A673 (cell line): ENCODE data around the gene DNAH3.

Experiments used
- CTCF ChIP-seq: fragments of 300-800, 200-600 bp; sonication (generic); conservative IDR thresholded peaks from 2 replicates; pipeline ENCODE4 v1.5.1; 2017; ENCODE audit warnings: low read depth, mild to moderate bottlenecking, antibody characterized with exemption, low read length, moderate library complexity, mixed read lengths
- EZH2 ChIP-seq: fragments of 200-600 bp; sonication (generic); IDR thresholded peaks from 2 replicates; pipeline ENCODE4 v1.6.1; 2017; ENCODE audit warnings: borderline replicate concordance, low read depth, mild to moderate bottlenecking, mixed read lengths, antibody characterized with exemption, low read length; ENCODE audit not compliant: poor library complexity, severe bottlenecking

- TF ChIP-seq CTCF (no peak), EZH2 (no peak)
These were observed 92.8 kb downstream of the DNAH3 start for GRCh38 chr16:21057875-21058274.
